Hematopoietic multipotent progenitor cell (in vitro differentiated cells): ENCODE measurements around the gene APBB1IP. TPM values are rescaled to one million over a fixed set of nuclear protein-coding genes. Genes with fewer than 3 reads are reported as not detected.
"Not testable (repeated sequence)": the region's sequence is repeated elsewhere in the genome, so short reads cannot be mapped to it uniquely, and the experiment has no call there.

ENCODE experiments used
- DNase-seq, 3 donors: peaks; one replicate each; pipeline ENCODE4 v3.0.0-alpha.2; 2011 to 2015; ENCODE audit warnings: low read depth in 2 of 3, low spot score in 2 of 3
- total RNA-seq: library from RNA; depleted of rRNA; stranded (reverse); fragments of >200 nt; gene quantifications from one replicate; pipeline ENCODE4 v1.2.3, GENCODE V29; 2012

Gene APBB1IP
- total RNA-seq, 1 donor, result 30.7 TPM

GRCh38 chr10:26439406-26440087 lies 1.4 kb downstream of the APBB1IP start:
- DNase-seq, result peak in 1 of 3 donors; percentile 18

GRCh38 chr10:26440088-26440470 lies 1.9 kb downstream of the APBB1IP start:
- no peak for DNase-seq

- no peak for DNase-seq
These were observed 3.5 kb downstream of the APBB1IP start for GRCh38 chr10:26441491-26442214.

GRCh38 chr10:26445411-26446031 lies 7.4 kb downstream of the APBB1IP start:
- DNase-seq, result no peak

- DNase-seq, result no peak
These were observed 8.1 kb downstream of the APBB1IP start for GRCh38 chr10:26446258-26446657.

GRCh38 chr10:26448292-26448691 lies 10.2 kb downstream of the APBB1IP start:
- DNase-seq, result peak in 1 of 3 donors; percentile 21

GRCh38 chr10:26448706-26449435 lies 10.7 kb downstream of the APBB1IP start:
- peak; percentile 66 to 88 (median 78) for DNase-seq

GRCh38 chr10:26449726-26450125 lies 11.6 kb downstream of the APBB1IP start:
- no peak for DNase-seq

DNA sequence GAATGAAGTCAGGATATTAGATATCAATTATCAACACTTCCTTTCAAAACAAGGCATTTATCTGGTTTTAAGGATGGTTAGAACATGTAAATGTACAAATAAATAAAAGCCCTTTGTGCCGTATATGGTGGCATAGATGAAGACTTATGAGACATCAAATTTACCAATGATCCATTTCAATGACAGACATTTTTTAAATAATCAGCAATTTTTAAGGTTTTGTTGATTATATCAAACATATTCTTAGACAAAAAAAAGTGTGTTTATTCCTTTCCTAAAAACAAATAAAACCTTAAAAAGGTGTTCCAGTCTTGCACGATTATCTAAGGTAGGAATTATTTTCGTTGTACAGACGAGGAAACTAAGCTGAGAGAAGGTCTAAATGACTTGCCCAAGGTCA lies 13.8 kb downstream of the APBB1IP start:
- no peak for DNase-seq

GRCh38 chr10:26453850-26454249 lies 15.7 kb downstream of the APBB1IP start:
- no peak for DNase-seq

- DNase-seq, result no peak
These were observed 16.8 kb downstream of the APBB1IP start for GRCh38 chr10:26454891-26455290.

GRCh38 chr10:26455567-26456315 lies 17.6 kb downstream of the APBB1IP start:
- no peak for DNase-seq

DNA sequence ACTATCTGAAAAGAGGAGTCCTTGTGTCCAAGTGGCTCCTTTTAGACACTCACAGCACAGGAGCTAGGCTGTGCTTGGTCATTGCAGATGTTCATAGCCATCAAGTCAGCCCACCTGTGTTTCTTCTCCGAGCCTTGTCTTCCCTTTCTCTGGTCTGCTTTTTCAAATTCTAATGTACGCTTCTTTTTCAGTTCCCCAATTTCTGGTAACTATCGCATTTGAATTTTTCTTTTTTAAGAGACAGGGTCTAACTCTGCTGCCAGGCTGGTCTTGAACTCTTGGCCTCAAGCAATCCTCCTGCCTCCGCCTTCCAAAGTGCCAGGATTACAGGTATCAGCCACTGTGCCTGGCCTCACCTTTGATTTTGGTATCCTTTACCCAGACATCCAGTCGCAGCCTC lies 18.9 kb downstream of the APBB1IP start:
- no peak for DNase-seq

GRCh38 chr10:26460736-26461135 lies 22.6 kb downstream of the APBB1IP start:
- DNase-seq, result no peak

DNA sequence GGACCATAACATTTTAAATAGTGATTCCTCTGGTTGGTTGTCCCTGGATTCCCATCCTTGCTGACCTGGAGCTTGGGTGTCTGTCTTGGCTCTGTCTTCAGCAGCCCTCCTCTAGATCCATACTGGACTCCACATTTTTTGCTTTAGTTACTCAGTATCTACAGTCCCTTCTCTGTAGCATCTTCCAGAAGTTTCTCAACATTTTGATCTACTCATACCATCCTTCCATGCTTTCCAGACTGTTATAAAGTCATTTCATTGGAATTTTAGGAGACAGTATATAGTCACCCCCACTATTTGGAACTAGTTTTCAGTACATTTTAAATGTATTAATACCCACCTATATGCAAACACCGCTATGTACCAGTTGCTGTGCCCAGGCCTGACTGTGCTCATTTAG lies 25.8 kb downstream of the APBB1IP start:
- DNase-seq, result no peak

- no peak for DNase-seq
These were observed 26.6 kb downstream of the APBB1IP start for GRCh38 chr10:26464632-26465280.

DNA sequence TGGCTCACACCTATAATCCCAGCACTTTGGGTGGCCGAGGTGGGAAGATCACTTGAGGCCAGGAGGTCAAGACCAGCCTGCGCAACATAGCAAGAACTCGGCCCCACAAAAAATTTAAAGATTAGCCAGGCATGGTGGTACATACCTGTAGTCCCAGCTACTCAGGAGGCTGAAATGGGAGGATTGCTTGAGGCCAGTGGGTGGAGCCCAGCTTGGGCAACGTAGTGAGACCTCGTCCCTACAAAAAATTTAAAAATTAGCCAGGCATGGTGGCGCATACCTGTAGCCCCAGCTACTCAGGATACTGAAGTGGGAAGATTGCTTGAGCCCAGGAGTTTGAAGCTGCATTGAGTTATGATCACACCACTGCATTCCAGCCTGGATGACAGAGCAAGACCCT lies 28.4 kb downstream of the APBB1IP start:
- DNase-seq, result not testable (repeated sequence)

DNA sequence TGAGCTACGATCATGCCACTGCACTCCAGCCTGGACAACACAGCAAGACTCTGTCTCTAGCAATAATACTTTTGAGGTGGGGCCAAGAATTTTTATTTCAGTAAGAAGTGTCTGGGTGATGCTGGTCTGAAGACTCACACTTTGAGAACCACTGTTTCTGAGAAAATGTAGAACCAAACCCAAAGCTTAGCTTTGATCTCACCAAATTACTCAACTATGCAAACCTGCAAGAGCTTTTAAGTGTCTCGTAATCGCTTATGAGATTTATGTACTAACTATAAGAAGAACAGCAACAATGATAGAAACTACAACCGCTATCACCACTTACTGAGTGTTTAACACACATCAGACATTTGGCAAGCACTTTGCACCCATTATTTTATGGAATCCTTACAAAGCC lies 29.5 kb downstream of the APBB1IP start:
- no peak for DNase-seq

DNA sequence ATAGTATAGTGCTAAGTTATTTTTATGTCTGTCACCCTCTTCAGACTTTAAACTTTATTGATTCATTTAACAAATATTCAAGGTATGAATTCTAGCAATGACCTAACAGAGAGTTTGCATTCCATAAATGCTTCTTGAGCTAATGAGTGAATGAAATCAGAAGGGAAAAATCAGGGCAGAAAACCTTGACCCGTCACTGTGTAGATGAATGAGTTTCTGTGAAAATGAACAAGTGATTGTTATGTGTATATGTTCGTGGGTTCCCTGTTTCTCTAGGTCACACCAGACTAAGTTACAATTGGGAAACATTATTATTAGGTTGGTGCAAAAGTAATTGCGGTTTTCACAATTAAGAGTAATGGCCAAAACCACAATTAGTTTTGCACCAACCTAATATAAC lies 30.1 kb downstream of the APBB1IP start:
- no peak for DNase-seq

GRCh38 chr10:26468700-26469099 lies 30.6 kb downstream of the APBB1IP start:
- no peak for DNase-seq
